22Rv1 (cell line): ENCODE data around the gene TBC1D22A.

Experiments used
- CTCF ChIP-seq: fragments of 450-650 bp; IDR thresholded peaks from 2 replicates; pipeline ENCODE4 v1.5.1; 2017; ENCODE audit warnings: mild to moderate bottlenecking
- ZFX ChIP-seq: fragments of 450-650 bp; IDR thresholded peaks from 2 replicates; pipeline ENCODE4 v1.6.1; 2017; ENCODE audit warnings: antibody characterized with exemption, borderline replicate concordance

- TF ChIP-seq CTCF (no peak), ZFX (no peak)
These were observed 328.3 kb downstream of the TBC1D22A start for GRCh38 chr22:47090591-47091245.
